Bronchial epithelial cell (primary cell): ENCODE measurements around the gene OLFM2. TPM values are rescaled to one million over a fixed set of nuclear protein-coding genes. Genes with fewer than 3 reads are reported as not detected.
A peak's percentile ranks its signal among the peaks of the same experiment; 100 is the strongest.
"Not testable (repeated sequence)": the region's sequence is repeated elsewhere in the genome, so short reads cannot be mapped to it uniquely, and the experiment has no call there.

ENCODE experiments used
- DNase-seq: peaks from one replicate; pipeline ENCODE4 v3.0.0-alpha.2; 2010; ENCODE audit warnings: low read depth
- FAIRE-seq: peaks from 2 replicates; lab custom pipeline; 2011; peaks lifted over from hg19 to GRCh38; lab: Jason Lieb, UNC
- H3K27me3 ChIP-seq: 2 replicates; pipeline ENCODE4 v1.5.1; 2011; ENCODE audit warnings: low read length; ENCODE audit not compliant: control insufficient read depth, insufficient read depth
- H3K36me3 ChIP-seq: 2 replicates; pipeline ENCODE4 v1.5.1; 2011; ENCODE audit warnings: low read length; ENCODE audit not compliant: control insufficient read depth, insufficient read depth
- H3K4me3 ChIP-seq: 2 replicates; pipeline ENCODE4 v1.5.1; 2011; ENCODE audit warnings: mild to moderate bottlenecking, low read depth, low read length, control low read depth
- total RNA-seq: library from RNA; depleted of rRNA; stranded (reverse); fragments of >200 nt; gene quantifications from 2 replicates; pipeline ENCODE4 v1.2.1, GENCODE V29; 2014
- TF ChIP-seq, protein P1 (sequence below): IDR thresholded peaks from 2 replicates; pipeline ENCODE4 v1.5.1; 2011; ENCODE audit warnings: mild to moderate bottlenecking, moderate library complexity, low read length, control low read depth, inconsistent platforms; ENCODE audit not compliant: insufficient read depth, severe bottlenecking

Gene OLFM2
- total RNA-seq, 1 donor from 2014 or later, result under 0.01 TPM

DNA sequence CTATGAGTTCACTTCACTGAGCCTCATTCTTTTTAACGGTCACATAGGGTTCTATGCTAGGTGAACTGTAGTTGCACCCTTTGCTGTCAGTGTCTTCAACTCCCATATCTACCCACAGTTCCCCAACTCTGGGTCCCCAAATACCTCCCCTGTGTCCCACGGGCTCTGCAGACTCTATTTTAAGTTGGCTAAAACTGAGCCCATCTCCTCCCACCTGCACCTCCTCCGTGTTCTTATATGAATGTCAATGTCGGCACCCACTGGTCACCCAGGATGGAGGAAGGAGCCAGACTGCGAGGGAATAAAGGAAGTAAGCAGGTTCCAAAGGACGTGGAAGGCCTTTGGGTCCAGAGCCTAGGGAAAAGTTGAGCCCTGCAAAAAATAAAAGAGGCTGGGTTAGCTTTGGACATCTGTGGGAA lies 102.0 kb downstream of the OLFM2 start:
- TF ChIP-seq, protein P1, sequence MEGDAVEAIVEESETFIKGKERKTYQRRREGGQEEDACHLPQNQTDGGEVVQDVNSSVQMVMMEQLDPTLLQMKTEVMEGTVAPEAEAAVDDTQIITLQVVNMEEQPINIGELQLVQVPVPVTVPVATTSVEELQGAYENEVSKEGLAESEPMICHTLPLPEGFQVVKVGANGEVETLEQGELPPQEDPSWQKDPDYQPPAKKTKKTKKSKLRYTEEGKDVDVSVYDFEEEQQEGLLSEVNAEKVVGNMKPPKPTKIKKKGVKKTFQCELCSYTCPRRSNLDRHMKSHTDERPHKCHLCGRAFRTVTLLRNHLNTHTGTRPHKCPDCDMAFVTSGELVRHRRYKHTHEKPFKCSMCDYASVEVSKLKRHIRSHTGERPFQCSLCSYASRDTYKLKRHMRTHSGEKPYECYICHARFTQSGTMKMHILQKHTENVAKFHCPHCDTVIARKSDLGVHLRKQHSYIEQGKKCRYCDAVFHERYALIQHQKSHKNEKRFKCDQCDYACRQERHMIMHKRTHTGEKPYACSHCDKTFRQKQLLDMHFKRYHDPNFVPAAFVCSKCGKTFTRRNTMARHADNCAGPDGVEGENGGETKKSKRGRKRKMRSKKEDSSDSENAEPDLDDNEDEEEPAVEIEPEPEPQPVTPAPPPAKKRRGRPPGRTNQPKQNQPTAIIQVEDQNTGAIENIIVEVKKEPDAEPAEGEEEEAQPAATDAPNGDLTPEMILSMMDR, result no peak
- Histone ChIP-seq H3K4me3 (peak overlapping the region; percentile 87), H3K27me3 (no peaks in the 10 kb centered on the region), H3K36me3 (peaks cover 7% of the 10 kb centered on the region)
- DNase-seq (no peak), FAIRE-seq (no peak)

DNA sequence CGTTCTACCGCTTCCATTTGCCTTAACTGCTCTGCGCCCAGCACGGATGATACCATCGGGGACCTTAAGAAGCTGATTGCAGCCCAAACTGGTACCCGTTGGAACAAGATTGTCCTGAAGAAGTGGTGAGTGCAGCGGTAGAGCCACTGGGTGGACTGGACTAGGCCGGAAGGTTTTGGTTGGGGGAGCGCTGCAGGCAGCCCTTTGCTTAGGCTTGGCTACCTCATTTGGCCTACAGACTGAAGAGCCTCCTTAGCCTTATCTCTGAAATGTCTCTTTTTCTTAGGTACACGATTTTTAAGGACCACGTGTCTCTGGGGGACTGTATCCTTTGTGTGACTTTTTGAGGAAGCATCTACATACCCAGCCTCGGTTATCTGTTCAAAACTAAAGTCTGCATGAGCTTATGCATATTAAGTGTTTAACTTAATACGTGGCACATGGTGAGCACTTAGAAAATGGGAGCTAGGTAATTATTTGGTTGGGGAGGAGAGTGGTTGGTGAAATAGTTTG lies 107.7 kb downstream of the OLFM2 start:
- Histone ChIP-seq H3K27me3 (no peaks in the 10 kb centered on the region), H3K4me3 (peak overlapping the region; percentile 83), H3K36me3 (no peaks in the 10 kb centered on the region)
- DNase-seq, result no peak
- TF ChIP-seq, protein P1, result no peak
- no peak for FAIRE-seq

- no peaks in the 10 kb centered on the region for H3K36me3 ChIP-seq
- H3K27me3 ChIP-seq, result no peaks in the 10 kb centered on the region
- TF ChIP-seq, protein P1, result no peak
- DNase-seq (peak; percentile 83), FAIRE-seq (no peak)
- H3K4me3 ChIP-seq, result peak within 1 kb of the TSS; percentile 83
Measured at GRCh38 chr19:9827289-9828238, 108.8 kb downstream of the OLFM2 start, which contains the start of gene UBL5. UBL5 (plus strand) TSS chr19:9827918; CDS start chr19:9828338, 420 bp downstream.

DNA sequence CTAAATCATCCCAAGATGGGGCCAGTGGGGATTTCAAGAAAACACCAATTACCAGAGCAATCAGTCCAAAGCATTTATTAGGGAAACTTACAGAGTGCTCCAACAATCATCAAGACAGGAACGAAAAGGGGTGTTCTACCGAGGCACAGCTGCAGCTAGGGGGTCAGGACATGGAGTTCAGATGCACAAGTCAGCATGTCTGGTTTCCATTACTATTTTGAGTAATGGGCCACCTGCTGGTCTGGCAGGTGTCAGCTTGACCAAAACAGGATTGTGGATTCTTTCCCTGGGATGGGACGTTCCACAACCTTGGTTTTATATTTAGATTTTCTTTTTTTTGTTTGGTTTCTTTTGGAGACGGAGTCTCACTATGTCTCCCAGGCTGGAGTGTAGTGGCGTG lies 112.5 kb downstream of the OLFM2 start:
- no peak for DNase-seq
- no peak for FAIRE-seq
- TF ChIP-seq, protein P1, result no peak
- Histone ChIP-seq H3K4me3 (no peak overlapping the region), H3K27me3 (no peaks in the 10 kb centered on the region), H3K36me3 (no peaks in the 10 kb centered on the region)

DNA sequence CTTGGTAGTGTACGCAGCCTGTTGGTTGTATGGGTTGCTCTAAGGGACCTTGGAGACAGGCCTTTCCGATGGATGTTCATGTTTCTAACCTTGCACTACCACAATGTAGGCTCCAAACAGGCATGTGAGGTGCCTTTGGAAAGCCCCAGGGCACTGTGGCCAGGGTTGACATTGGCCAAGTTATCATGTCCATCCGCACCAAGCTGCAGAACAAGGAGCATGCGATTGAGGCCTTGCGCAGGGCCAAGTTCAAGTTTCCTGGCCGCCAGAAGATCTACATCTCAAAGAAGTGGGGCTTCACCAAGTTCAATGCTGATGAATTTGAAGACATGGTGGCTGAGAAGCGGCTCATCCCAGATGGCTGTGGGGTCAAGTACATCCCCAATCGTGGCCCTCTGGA lies 116.3 kb downstream of the OLFM2 start:
- not testable (repeated sequence) for FAIRE-seq, H3K4me3 ChIP-seq, H3K36me3 ChIP-seq, H3K27me3 ChIP-seq, DNase-seq

GRCh38 chr19:9819596-9819909 lies 116.8 kb downstream of the OLFM2 start:
- Histone ChIP-seq H3K36me3 (no peaks in the 10 kb centered on the region), H3K4me3 (peak overlapping the region; percentile 29), H3K27me3 (no peaks in the 10 kb centered on the region)
- TF ChIP-seq, protein P1, result no peak
- no peak for DNase-seq
- no peak for FAIRE-seq
